ENCODE data around the gene SAMD4A.

SAMD4A gene

GRCh38 chr14:54685286-54685845 lies 118.4 kb downstream of the SAMD4A start:
- peak; percentile 36 for DNase-seq (ENCODE audit: low read depth)

- peak; percentile 80 for DNase-seq (ENCODE audit: low read depth)
Measured at GRCh38 chr14:54686219-54686870, 119.4 kb downstream of the SAMD4A start.

GRCh38 chr14:54686871-54687749 lies 120.2 kb downstream of the SAMD4A start:
- peak; percentile 56 for DNase-seq (ENCODE audit: low read depth)

GRCh38 chr14:54687750-54688119 lies 120.8 kb downstream of the SAMD4A start:
- DNase-seq (ENCODE audit: low read depth) = no peak

DNA sequence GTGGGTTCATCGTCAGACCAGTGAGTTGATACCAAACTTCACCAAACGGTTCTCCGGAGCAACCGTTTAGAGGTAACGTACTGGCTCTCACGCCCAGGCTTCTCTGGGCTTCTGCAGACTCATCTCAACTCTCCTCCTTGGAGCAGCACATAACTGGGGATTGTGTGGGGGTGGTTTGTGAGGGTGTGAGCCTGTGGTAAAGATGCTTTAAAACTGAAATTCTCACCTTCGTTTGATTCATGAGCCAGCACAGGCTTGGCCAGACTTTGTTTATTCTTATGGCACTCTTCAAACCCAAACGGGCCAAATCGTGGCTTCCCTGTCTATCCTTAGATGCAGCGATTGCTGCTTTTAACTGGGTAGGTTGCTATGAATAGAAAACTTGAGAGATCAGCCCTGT lies 121.3 kb downstream of the SAMD4A start:
- no peak for DNase-seq (ENCODE audit: low read depth)

DNA sequence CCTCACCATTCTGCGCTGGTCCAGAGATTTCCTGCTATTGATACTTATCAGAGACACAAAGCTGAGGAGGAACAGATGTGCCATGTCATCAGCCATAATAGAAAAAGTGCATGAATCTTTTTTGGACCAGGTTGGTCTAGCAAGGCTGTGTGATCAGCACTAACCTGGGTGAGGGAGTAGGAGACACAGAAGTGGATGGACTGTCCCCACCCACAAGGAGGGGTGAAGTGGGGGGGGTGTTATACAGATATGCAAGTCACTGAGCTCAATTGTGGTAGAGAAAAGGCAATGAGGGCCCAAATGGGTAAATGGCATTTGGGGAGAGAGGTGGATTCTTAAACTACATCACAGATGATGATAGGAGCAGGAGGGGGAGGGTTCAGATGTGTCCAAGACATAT lies 123.0 kb downstream of the SAMD4A start:
- DNase-seq (ENCODE audit: low read depth) = no peak

- no peak for DNase-seq (ENCODE audit: low read depth)
Measured at GRCh38 chr14:54690887-54691286, 124.0 kb downstream of the SAMD4A start.

DNA sequence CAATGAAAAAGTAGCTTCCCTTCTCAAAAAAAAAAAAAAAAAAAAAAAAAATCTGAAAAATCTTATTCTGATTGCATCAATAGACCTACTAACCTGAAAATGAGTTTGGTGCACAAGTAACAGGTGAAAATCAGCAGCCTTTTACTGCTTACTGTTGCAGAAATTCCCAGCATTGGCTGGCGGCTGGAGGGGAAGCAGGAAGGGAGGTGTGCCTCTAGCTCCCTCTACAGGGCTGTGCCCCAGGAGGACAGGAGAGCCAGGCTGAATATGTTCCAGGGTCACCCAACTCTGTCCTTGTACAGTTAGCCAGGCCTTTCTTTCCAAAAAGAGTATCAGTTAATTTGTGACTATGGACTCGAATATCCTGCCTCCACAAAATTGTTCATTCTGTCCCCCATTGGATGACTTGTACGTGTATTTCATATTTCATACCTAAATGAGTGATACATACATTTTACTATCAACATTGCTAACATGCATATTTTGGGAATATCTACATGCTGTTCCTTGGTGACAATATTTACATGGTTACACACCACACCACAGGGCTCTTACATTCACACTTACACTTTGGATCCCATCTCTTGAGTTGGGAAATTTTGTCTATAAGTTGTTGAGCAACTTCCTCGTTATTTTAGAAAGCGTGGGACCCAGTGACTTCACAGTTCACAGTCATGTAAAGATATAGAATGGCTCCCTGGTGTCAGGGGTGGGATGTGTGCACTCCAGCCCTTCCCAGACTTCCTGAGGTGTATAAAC lies 124.8 kb downstream of the SAMD4A start:
- DNase-seq (ENCODE audit: low read depth) = peak; percentile 61

GRCh38 chr14:54692284-54692772 lies 125.4 kb downstream of the SAMD4A start:
- no peak for DNase-seq (ENCODE audit: low read depth)

DNA sequence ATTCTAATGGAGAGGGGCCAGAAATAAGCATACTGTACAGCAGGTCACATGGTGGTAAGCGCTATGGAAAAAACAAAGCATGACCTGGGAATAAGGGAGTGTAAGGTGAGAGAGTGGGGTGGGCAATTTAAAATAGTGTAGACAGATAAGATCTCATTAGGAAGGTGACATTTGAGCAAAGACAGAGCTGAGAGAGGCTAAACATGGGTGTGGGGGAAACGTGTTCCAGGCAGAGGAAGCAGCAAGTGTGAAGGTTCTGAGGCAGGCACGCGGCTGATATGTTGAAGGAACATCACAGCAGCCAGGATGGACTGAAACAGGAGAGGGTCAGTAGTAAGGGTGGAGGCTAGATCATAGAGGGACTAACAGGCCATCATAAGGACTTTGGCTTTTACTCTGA lies 126.8 kb downstream of the SAMD4A start:
- no peak for DNase-seq (ENCODE audit: low read depth)

DNA sequence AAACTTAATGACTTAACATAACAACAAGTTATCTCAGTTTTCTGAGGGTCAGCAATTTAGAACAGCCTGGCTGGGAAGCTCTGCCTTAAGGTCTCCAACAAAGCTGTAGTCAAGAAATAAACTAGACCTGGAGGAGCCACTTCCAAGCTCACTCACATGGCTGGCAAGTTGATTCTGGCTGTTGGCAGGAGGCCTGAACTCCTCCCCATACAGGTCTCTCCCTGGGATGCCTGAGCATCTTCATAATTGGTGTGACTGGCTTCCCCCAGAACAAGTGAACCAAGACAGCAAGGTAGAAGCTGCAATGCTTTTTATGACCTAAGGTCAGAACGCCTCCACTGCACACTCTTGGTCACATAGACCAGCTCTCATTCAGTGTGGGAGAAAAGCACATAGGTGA lies 128.3 kb downstream of the SAMD4A start:
- no peak for DNase-seq (ENCODE audit: low read depth)

GRCh38 chr14:54697001-54697400 lies 130.1 kb downstream of the SAMD4A start:
- no peak for DNase-seq (ENCODE audit: low read depth)

DNA sequence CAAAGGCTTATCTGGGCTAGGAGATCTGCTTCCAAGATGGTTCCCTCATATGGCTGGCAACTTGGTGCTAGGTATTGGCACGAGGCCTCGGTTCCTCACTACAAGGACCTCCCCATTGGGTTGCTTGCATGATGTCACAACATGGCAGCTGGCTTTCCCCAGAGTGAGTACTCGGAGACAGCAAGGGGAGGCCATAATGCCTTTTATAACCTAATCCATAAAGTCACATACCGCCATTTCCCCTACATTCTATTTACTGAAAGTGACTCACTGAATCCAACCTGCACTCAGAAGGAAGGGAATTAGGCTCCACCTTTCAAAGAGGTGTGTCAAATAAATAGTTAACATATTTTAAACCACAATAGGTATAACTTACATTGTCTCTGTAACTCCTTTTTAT lies 130.9 kb downstream of the SAMD4A start:
- DNase-seq (ENCODE audit: low read depth) = no peak

GRCh38 chr14:54698501-54698900 lies 131.6 kb downstream of the SAMD4A start:
- no peak for DNase-seq (ENCODE audit: low read depth)

GRCh38 chr14:54698966-54699530 lies 132.1 kb downstream of the SAMD4A start:
- DNase-seq (ENCODE audit: low read depth) = no peak

GRCh38 chr14:54699735-54700134 lies 132.8 kb downstream of the SAMD4A start:
- no peak for DNase-seq (ENCODE audit: low read depth)

- no peak for DNase-seq (ENCODE audit: low read depth)
Measured at GRCh38 chr14:54700717-54701116, 133.8 kb downstream of the SAMD4A start.

DNA sequence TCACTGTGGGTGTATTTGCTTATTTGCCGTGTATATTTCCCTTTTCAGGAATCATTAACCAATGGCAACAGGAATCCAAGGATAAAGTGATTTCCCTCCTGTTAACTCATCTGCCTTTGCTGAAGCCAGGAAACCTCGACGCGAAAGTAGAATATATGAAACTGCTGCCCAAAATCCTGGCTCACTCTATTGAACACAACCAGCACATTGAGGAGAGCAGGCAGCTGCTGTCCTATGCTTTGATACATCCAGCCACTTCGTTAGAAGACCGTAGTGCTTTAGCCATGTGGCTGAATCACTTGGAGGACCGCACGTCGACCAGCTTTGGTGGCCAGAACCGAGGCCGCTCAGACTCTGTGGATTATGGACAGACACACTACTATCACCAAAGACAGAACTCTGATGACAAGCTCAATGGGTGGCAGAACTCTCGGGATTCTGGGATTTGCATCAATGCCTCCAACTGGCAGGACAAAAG lies 135.1 kb downstream of the SAMD4A start:
- no peak for DNase-seq (ENCODE audit: low read depth)

- DNase-seq (ENCODE audit: low read depth) = no peak
Measured at GRCh38 chr14:54702492-54702891, 135.6 kb downstream of the SAMD4A start.

DNA sequence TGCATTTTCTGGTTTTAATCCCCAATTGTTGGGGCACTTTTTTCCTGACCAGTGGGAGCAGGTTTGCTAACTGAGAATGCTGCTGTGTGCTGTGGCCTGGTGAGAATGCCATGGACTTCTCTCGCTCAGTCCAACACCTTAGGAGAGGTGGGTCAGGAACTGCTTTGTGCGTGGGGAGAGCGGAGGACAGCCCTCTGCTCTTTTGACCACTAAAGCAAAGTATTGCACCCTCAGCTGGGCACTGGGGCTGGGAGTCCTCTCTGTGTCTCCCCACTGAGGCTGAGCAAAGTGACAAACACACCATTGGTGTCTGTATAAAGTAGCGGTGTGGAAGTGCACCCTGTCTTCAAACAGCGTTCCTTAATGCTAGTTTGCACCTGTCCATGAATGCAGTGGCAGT lies 136.2 kb downstream of the SAMD4A start:
- DNase-seq (ENCODE audit: low read depth) = no peak

DNA sequence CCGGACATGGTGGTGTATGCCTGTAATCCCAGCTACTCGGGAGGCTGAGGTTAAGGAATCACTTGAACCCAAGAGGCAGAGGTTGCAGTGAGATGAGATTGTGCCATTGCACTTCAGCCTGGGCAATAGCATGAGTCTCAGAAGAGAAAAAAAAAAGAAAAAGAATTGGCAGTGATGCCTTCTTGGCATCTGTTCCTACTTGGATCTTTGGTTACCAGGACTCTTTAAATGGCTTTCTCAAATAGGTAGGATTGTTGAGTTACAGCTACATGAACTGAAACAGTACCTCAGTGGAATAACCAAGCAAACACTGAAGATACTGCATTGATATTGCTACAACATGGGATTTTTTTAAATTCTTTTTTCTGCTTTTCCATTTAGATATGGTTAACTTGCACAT lies 136.8 kb downstream of the SAMD4A start:
- DNase-seq (ENCODE audit: low read depth) = no peak

- DNase-seq (ENCODE audit: low read depth) = no peak
Measured at GRCh38 chr14:54704768-54705167, 137.8 kb downstream of the SAMD4A start.
